Hindlimb muscle (tissue), 1 donor: Measurements from ENCODE around the gene VPS41. TPM values are rescaled to one million over a fixed set of nuclear protein-coding genes. Genes with fewer than 3 reads are reported as not detected.
A peak's percentile ranks its signal among the peaks of the same experiment; 100 is the strongest.

Experiments
- DNase-seq: peaks from one replicate; pipeline ENCODE4 v3.0.0-alpha.2; 2013
- polyA plus RNA-seq: library from polyadenylated mRNA; unstranded; fragments of 120-200 nt; gene quantifications from one replicate; pipeline ENCODE4 v1.2.1, GENCODE V29; 2013; ENCODE audit not compliant: insufficient read length

The VPS41 gene
- polyA plus RNA-seq, 1 donor, result 34.8 TPM

DNA sequence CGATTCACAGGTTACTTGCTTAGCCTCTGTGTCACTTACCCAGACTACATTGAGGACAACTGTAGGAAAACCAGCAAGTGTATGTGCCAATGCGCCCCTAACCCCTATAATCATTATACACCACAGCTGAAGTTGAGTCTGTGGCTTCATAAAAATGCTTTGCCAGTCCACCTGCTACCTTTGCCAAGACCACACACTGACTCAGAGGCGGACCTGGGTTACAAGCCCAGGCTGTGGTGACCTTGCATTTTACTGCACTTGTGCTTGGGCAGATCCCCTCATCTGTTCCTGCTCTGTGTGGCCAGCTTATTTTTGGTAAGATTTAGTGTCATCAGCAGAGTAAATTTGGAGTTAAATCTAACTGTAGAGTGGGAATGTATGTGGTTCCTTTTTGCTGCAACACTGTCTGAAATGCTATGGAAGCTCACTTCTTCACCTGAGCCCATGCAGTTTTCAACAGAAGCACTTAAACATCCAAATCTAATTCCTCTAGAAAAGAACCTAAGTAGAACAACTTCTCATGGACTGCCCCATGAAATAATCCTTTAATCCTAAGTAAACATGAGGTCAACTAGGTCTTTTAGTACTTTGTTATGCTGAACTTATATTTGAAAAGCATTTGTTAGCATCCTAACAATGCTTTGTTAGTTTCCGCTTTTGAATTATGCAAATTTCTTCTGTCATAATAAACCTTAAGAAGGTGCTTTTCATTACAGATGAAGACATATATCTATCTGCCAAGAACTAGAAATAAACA lies 181.6 kb downstream of the VPS41 start:
- DNase-seq, result no peak

DNA sequence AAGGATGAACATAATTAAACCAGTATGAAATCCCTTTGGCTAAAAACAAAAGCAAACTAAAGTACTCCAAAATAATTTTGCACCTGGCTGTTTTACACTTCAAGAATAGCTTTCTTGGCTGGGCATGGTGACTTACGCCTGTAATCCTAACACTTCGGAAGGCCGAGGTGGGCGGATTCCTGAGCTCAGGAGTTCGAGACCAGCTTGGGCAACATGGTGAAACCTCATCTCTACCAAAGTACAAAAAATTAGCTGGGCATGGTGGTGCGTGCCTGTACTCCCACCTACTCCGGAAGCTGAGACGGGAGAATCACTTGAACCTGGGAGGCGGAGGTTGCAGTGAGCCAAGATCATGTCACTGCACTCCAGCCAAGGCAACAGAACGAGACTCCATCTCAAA lies 185.7 kb downstream of the VPS41 start:
- no peak for DNase-seq

DNA sequence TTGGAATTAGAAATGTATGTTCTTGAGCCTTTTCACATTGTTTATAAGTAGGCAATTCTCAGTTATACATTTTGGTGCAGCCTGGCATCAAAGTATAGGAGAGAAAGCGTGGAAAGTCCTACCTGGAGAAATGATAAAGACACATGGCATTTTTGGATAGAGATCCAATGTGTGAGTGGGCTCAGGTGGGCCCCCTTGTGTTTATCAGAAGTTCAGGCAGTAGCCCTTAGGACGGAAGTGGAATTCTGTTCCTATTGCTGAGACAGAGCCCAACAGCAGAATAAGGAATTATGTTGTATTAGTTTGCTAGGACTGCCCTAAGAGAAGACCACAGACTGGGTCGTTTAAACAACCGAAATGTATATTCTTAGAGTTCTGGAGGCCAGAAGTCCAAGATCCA lies 192.6 kb downstream of the VPS41 start:
- DNase-seq, result no peak

DNA sequence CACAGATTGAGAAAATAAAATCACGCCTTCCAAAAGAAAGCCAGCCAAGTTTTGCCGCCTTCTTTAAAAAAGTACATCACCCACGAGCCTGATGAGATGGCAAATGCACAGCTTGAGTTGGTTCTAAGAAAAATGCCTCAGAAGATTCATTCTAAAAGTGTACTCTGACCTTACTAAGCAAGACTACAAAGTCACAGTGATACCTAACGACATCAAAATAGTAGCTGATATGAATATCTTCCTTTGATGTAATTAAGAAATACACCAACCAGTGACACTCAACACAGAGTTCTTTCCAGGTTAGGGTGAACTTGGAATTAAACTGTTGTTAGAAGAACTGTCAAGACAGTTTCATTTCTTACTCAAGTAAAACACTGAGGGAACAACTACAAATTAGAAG lies 199.9 kb downstream of the VPS41 start:
- DNase-seq, result no peak

DNA sequence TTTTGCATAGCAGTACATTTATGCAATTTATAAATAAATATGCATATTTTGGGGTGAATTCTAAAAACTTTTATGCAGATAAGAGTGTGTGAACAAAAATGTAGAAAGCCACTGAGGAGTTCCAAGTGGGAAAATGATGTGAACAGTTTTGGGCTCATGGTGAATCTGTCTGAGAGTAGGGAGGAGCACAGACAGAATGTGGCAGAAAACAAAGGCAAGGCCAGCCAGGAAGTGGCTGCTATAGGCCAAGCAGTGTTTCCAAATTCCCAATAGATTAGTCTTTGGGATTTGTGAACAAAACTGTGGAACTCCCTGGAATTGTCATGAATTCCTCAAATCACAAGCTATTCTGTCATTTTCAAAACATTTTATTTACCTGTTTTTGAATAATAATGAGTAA lies 204.2 kb downstream of the VPS41 start:
- no peak for DNase-seq

DNA sequence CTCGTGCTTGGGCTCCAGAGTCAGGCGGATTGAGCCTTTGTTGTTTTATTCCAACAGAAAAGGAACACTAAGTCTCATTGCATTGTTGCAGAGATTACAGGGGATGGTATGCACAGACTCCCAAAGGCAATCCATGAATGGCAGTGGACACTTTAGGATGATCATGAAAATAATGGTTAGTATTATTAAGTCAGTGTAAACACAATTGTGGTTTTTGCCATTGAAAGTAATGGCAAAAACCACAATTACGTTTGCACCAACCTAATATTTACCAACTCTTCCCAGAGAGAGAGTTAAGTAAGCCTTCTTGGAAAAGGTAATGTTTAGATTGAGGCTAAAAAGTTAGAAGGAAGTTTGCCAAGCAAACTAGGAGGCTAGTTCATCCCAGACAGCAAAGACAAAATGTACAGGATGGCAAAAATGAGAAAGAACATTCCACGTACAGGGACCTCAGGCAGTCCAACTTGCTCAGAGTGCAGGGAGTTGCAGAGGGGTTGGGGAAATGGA lies 204.9 kb downstream of the VPS41 start:
- no peak for DNase-seq

DNA sequence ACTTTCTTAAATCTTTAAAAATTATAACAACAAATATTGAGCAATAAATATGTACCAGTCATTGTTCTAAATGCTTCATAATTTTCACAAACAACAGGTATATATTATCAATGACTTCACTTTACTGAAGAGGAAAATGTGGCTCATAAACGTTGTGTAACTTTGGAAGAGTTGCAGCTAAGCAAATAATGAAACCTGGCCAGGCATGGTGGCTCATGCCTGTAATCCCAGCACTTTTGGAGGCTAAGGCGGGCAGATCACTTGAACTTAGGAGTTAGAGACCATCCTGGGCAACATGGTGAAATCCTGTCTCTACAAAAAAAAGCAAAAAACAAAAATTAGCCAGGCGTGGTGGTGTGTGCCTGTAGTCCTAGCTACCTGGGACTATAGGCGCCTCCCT lies 205.9 kb downstream of the VPS41 start:
- DNase-seq, result no peak

DNA sequence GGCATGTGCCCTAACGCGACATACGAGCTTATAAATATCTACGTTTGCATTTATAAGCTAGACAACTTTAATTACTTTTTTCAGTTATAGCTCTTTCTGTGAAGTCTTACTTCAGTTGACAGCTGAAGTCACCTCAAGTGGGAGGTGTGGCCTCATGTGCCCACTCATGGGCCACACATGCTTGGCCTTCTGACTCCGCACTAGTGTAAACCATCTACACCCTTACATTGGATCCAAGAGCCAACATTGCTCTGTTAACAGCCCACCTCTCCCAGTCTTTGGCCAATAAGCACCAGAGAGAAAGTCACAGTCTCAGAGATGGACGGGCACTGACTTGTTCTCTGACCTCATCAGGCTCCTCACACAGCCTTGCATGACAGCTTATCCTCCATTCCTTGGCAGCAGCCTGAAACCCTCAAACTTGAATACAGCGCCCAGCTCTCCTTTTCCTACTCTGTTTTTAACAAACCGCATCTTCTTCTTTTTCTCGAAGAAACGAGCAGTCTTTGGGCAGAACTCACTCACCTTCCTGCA lies 206.9 kb downstream of the VPS41 start:
- no peak for DNase-seq

DNA sequence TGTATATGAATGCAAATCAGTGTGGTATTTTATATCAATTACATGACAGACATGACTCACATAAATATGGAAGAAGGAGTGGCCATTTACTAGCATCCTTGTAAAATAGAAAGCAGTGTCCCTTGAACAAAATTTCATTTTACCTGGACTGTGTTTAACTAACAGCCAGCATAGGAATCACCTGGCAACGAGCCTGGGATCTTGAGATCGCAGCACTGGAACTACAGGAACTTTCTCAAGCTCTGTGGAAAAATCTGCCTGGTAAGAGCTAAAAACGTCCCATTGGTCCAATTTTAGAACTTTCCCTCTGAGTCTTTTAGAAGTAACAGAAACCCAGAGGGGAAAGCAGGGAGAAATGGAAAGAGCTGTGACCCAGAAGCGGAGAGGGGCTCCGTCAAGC lies 208.9 kb downstream of the VPS41 start:
- DNase-seq, result peak; percentile 39

DNA sequence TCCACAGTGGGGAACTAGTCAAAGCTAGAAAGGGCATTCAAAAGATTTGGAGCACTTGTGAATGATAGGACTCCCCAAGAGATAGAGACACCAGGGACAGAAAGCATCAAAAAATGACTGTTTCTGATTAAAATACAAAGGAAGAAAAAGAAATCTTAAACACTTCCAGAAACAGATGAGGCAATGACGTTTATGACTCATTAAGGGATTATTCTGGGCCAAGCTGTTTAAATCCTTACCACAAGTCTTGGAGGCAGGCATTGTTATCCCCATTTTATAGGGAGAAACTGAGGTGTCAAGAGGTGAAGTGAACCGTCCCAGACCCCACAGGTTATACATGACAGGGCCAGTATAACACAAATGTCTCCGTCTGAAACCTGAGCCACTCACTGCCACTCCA lies 209.5 kb downstream of the VPS41 start:
- no peak for DNase-seq

GRCh38 chr7:38694326-38694725 lies 214.7 kb downstream of the VPS41 start:
- no peak for DNase-seq

DNA sequence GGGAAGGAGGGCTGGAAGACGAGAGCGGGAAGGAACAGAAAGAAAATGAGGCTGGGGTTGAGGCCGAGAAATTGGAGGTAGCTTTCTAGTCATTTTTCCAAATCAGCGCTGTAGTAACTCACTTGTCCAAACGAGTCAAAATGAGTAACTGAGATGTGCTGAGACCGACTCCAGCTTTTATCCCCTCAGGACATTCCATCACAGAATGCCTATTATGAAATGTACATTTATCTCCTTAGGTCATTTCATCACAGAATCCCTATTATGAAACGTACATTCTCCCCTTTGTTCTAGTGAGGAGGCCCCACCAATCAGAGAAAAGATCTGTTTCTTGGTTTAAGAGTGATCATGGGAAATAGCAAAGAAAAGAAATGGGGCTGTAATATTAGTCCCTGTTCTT lies 222.1 kb downstream of the VPS41 start:
- DNase-seq, result no peak

DNA sequence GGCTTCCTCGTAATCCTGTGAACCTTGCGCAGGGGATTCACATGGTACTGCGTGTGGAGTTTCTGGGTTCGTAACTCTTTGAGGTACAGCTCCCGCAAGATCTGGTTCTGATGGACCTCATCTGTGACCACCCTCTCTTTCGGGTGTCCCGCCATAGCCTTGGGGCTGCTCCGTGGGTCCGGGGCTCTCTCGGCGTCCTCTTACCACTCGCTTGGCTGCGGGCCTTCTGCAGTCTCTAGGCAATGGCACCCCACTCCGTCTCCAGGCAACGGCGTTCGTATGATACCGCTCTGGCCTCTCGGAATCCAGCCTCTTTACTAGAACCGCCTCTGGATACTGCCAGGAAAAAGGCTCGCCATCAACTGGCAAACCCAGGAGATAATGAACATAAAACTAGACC lies 223.1 kb downstream of the VPS41 start:
- DNase-seq, result no peak

- no peak for DNase-seq
These were observed 226.4 kb downstream of the VPS41 start for GRCh38 chr7:38682606-38683005.

DNA sequence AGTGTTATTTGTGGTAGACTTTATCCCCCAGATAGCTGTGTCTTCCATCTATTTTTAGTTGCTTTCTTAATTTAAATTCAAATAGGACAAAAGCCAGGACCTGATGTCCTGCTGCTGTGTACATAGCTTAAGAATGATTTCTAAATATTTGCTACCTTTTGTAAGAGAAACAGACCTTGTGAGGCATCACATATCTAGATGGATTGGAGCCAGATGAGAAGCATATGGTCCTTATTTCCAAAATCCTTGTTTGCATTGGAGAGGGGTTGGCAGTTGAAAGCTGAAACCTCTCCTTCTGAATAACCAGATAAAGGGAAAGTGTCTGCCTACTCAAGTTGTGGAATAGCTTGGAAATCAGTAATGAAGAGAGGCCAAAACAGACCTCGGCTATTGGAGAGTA lies 227.1 kb downstream of the VPS41 start:
- DNase-seq, result no peak

GRCh38 chr7:38679419-38679818 lies 229.6 kb downstream of the VPS41 start:
- no peak for DNase-seq

DNA sequence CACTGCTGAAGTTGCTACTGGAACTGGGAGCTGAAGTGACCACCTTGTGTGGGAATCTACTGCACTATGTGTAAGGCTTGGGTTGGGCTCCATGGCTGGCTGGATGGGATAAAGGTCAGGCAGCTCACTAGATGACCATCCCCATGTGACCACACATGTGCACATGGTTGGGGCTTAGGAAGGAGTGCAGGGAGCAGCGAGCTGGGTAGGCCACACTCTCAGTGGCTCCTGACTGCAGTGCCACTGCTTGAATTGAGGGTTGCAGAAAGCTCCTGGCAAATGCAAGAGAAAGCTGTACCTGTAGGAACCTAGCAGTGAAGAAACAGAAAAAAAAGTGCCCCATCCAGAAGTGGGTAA lies 230.3 kb downstream of the VPS41 start:
- no peak for DNase-seq

DNA sequence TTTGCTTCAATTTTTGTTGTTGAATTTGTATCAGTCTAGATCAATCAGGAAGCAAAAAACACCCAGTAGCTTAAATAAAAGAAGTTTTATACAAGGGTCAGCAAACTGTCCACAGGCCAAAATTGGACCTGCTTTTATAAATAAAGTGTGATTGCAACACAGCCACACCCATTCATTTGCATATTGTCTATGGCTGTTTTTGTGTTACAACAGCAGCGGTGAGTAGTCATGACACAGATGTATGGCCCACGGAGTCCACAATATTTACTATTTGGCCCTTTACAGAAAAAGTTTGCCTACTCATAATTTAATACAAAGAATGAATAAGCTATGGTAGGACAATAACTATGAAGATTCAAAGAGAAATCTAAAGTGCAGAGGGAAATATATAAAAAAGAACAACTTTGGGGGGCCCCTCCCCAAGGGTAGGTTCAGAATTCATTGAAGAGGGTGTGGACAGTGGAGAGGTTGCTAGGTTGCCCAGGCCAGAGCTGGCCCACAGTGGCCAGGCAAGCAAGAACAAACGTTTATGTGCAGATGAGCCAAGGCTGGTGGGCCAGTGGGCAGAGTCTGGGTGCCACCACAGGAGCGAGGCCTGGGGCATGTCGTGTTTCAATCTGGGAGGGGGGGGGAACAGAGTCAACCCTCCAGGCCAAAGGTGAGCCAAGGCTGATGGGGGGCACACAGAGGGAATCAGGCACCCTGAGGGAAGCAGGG lies 230.9 kb downstream of the VPS41 start:
- no peak for DNase-seq

- DNase-seq, result peak; percentile 16
These were observed 233.4 kb downstream of the VPS41 start for GRCh38 chr7:38675494-38676106.

- DNase-seq, result no peak
These were observed 234.5 kb downstream of the VPS41 start for GRCh38 chr7:38674513-38674912.

- no peak for DNase-seq
These were observed 235.2 kb downstream of the VPS41 start for GRCh38 chr7:38673795-38674194.
